HG03439 (cell line): ENCODE results near the gene ANKLE1.

Experiments used
- ATAC-seq: cut with Tn5 transposase; IDR thresholded peaks from one replicate; pipeline ENCODE4 v1.9.1; 2021; ENCODE audit warnings: mild to moderate bottlenecking, moderate library complexity; ENCODE audit not compliant: unreplicated experiment

Gene ANKLE1

GRCh38 chr19:17305216-17305516 is 23.5 kb downstream of the ANKLE1 start:
- no peak for ATAC-seq

GRCh38 chr19:17305517-17306284 is 24.0 kb downstream of the ANKLE1 start, which contains the start of gene MRPL34:
Gene MRPL34, plus strand, starts transcription at chr19:17305872. Its CDS starts 21 bp downstream, at chr19:17305893.
- peak; percentile 64 for ATAC-seq

GRCh38 chr19:17306285-17306714 is 24.6 kb downstream of the ANKLE1 start:
- ATAC-seq, result no peak

- no peak for ATAC-seq
Measured at GRCh38 chr19:17307876-17308377, 26.2 kb downstream of the ANKLE1 start.

GRCh38 chr19:17309198-17309964 is 27.7 kb downstream of the ANKLE1 start, which contains the start of gene DDA1:
Gene DDA1, plus strand, starts transcription at chr19:17309563. Its CDS starts 92 bp downstream, at chr19:17309655.
- ATAC-seq, result peak; percentile 58

GRCh38 chr19:17309965-17310461 is 28.3 kb downstream of the ANKLE1 start:
- ATAC-seq, result no peak

- no peak for ATAC-seq
Measured at GRCh38 chr19:17311455-17312188, 29.9 kb downstream of the ANKLE1 start.

- ATAC-seq, result no peak
Measured at GRCh38 chr19:17312189-17313113, 30.8 kb downstream of the ANKLE1 start.

- ATAC-seq, result no peak
Measured at GRCh38 chr19:17314007-17314593, 32.4 kb downstream of the ANKLE1 start.

GRCh38 chr19:17318966-17319365 is 37.3 kb downstream of the ANKLE1 start:
- no peak for ATAC-seq

GRCh38 chr19:17319473-17320238 is 38.0 kb downstream of the ANKLE1 start:
- no peak for ATAC-seq

- ATAC-seq, result no peak
Measured at GRCh38 chr19:17320435-17320834, 38.7 kb downstream of the ANKLE1 start.

GRCh38 chr19:17321655-17322489 is 40.2 kb downstream of the ANKLE1 start:
- no peak for ATAC-seq

- ATAC-seq, result no peak
Measured at GRCh38 chr19:17322854-17323253, 41.2 kb downstream of the ANKLE1 start.

GRCh38 chr19:17323300-17323963 is 41.7 kb downstream of the ANKLE1 start:
- ATAC-seq, result no peak

- no peak for ATAC-seq
Measured at GRCh38 chr19:17323964-17324332, 42.2 kb downstream of the ANKLE1 start.

GRCh38 chr19:17324357-17325114 is 42.8 kb downstream of the ANKLE1 start:
- no peak for ATAC-seq
